ENCODE data around the gene NUBP1. TPM values are rescaled to one million over a fixed set of nuclear protein-coding genes. Genes with fewer than 3 reads are reported as not detected.

NUBP1 gene
- total RNA-seq, 2 experiments from 2014 or later, result 22.8 to 23.1 TPM

DNA sequence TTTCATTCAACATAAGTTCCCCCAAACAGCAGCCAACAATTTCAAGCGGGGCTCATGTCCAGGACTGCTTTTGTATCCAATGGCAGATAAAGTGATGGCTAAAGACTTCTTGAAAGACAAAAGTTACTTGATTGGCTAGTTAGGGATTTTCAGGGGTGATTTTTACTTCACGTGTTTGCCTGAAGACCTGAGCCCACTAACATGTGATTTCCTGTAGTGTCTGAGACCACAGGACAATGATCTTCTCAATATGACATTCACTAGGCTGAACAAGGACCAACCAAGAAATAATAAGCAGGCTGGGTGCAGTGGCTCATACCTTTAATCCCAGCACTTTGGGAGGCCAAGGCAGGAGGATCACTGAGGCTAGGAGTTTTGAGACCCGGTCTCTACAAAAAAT, 64.6 kb downstream of the NUBP1 start:
- intact Hi-C loops (cut with micrococcal nuclease), result no loop called here
- H3K36me3 Mint-ChIP-seq (ENCODE audit: low read depth), result no peaks in the 10 kb centered on the region
- no peak for DNase-seq
- no peak overlapping the region for H3K27ac Mint-ChIP-seq
- no peak overlapping the region for H3K4me3 Mint-ChIP-seq
- ChIA-PET POLR2A (no interaction called here), CTCF (no interaction called here)
- ATAC-seq, result no peak
- H3K9me3 Mint-ChIP-seq, result no peaks in the 10 kb centered on the region
- H3K4me1 Mint-ChIP-seq (ENCODE audit: low read depth), result peaks cover 9% of the 10 kb centered on the region
- no peaks in the 10 kb centered on the region for H3K27me3 Mint-ChIP-seq
- TF ChIP-seq, protein P1, sequence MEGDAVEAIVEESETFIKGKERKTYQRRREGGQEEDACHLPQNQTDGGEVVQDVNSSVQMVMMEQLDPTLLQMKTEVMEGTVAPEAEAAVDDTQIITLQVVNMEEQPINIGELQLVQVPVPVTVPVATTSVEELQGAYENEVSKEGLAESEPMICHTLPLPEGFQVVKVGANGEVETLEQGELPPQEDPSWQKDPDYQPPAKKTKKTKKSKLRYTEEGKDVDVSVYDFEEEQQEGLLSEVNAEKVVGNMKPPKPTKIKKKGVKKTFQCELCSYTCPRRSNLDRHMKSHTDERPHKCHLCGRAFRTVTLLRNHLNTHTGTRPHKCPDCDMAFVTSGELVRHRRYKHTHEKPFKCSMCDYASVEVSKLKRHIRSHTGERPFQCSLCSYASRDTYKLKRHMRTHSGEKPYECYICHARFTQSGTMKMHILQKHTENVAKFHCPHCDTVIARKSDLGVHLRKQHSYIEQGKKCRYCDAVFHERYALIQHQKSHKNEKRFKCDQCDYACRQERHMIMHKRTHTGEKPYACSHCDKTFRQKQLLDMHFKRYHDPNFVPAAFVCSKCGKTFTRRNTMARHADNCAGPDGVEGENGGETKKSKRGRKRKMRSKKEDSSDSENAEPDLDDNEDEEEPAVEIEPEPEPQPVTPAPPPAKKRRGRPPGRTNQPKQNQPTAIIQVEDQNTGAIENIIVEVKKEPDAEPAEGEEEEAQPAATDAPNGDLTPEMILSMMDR (IDR thresholded peaks at IDR 0.05), result no peak

DNA sequence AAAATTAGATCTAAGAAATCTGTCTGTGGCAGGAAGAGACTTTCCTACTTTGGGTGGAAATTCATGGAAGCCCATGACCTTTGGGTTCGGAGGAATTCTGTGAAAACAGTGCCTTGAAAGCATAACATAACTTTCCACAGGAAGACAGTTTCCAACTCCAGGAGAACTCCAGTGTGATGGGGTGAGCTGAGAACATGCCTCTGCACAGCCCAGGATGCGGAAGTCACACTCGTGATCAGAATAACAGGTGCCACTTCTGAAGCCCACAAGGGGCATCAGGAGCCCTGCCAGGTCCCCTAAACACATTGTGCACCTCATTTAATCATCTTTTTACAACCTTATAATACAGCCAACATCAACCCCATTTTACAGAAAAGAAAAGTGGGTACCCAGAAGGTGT, 65.2 kb downstream of the NUBP1 start:
- Mint-ChIP-seq H3K27ac (no peak overlapping the region), H3K27me3 (no peaks in the 10 kb centered on the region), H3K36me3 (ENCODE audit: low read depth) (no peaks in the 10 kb centered on the region), H3K9me3 (no peaks in the 10 kb centered on the region), H3K4me3 (no peak overlapping the region), H3K4me1 (ENCODE audit: low read depth) (peaks cover 9% of the 10 kb centered on the region)
- TF ChIP-seq, protein P1 (IDR thresholded peaks at IDR 0.05), result no peak
- ChIA-PET POLR2A (no interaction called here), CTCF (no interaction called here)
- DNase-seq, result no peak
- intact Hi-C loops (cut with micrococcal nuclease), result no loop called here
- no peak for ATAC-seq

DNA sequence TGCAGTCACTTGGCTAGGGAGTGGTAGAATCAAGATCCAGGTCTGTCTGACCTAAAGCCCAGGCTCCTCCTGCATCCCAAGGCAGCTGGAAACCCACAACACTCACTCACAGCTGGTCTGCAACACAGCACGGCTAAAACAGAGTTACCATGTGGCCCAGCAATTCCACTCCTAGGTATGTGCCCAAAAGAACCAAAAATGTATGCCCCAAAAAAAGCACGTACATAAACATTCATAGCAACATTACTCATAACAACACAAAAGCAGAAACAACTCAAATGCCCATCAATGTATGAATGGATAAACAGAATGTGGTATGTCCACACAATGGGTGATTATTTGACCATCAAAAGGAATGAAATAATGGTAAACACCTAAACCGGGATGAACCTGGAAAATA, 66.1 kb downstream of the NUBP1 start:
- Mint-ChIP-seq H3K4me1 (ENCODE audit: low read depth) (peaks cover 9% of the 10 kb centered on the region), H3K4me3 (no peak overlapping the region), H3K36me3 (ENCODE audit: low read depth) (no peaks in the 10 kb centered on the region), H3K27ac (no peak overlapping the region), H3K9me3 (no peaks in the 10 kb centered on the region), H3K27me3 (no peaks in the 10 kb centered on the region)
- intact Hi-C loops (cut with micrococcal nuclease), result loop anchor here (10.0 kb wide), 1 partner anchor 105 kb away; no protein-coding TSS in a partner anchor
- TF ChIP-seq, protein P1 (IDR thresholded peaks at IDR 0.05), result no peak
- no peak for ATAC-seq
- POLR2A ChIA-PET, result interaction anchor here (1.1 kb wide), 1 partner anchor 90 kb away, joined by 3 read pairs; no protein-coding TSS in a partner anchor
- no peak for DNase-seq
- CTCF ChIA-PET, result interaction anchor here (0.9 kb wide), 1 partner anchor 55 kb away, joined by 3 read pairs; no protein-coding TSS in a partner anchor

DNA sequence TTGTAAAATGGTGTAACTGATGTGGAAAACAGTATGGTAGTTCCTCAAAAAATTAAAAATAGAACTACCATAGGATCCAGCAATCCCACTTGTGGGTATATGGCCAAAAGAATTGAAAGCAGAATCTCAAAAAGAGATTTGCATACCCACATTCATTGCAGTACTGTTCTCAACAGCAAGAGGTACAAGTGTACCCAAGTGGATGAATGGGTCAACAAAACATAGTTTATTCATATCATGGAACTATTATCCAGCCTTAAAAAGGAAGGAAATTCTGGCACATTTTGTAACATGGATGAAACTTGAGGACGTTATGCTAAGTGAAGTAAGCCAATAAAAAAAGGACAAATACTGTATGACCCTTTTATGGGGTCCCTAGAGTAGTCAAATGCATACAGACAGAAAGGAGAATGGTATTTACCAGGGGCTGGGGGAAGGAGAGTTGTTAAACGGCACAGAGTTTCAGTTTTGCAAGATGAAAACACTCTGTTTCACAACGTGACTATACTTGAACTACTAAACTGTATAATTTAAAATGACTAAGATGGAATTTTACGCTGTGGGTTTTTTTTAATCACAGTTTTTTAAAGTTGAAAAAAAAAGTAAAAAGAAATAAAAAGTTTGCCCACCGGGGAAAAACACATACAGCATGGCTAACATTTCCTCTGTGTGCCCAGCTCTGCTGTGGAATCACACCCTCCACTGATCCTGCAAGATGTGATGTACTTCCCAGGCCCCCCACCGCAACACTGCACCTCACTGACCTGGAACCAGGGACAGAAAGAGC, 68.9 kb downstream of the NUBP1 start:
- ChIA-PET CTCF (no interaction called here), POLR2A (no interaction called here)
- Mint-ChIP-seq H3K9me3 (no peaks in the 10 kb centered on the region), H3K4me3 (no peak overlapping the region), H3K27me3 (peaks cover under 1% of the 10 kb centered on the region), H3K36me3 (ENCODE audit: low read depth) (no peaks in the 10 kb centered on the region), H3K4me1 (ENCODE audit: low read depth) (peaks cover 9% of the 10 kb centered on the region), H3K27ac (peak overlapping the region; percentile 7)
- DNase-seq (peak; percentile 13), ATAC-seq (peak; percentile 92)
- intact Hi-C loops (cut with micrococcal nuclease), result loop anchor here (10.0 kb wide), 1 partner anchor 102 kb away; no protein-coding TSS in a partner anchor
- TF ChIP-seq, protein P1 (IDR thresholded peaks at IDR 0.05), result no peak

DNA sequence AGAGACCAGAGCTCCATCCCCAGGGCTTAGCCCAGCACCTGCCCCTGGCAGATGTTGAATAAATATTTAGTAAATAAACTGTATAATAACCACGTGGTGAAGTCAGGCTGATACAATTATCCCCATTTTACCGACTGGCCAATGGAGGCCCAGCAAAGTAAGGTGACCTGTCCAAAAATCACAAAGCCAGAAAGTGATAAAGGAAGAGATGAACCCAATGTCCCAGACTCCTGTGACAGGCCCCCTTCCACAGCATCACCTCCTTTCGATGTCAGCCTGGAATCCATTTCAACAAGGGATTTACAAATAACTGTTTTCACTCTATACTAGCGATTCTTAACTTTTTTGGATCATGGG, 69.4 kb downstream of the NUBP1 start:
- CTCF ChIA-PET, result no interaction called here
- intact Hi-C loops (cut with micrococcal nuclease), result loop anchor here (10.0 kb wide), 1 partner anchor 102 kb away; no protein-coding TSS in a partner anchor

More for the DNA sequence above, 69.4 kb downstream of the NUBP1 start:
- H3K36me3 Mint-ChIP-seq (ENCODE audit: low read depth), result no peaks in the 10 kb centered on the region
- DNase-seq (no peak), ATAC-seq (no peak)
- TF ChIP-seq, protein P1 (IDR thresholded peaks at IDR 0.05), result no peak
- no peak overlapping the region for H3K27ac Mint-ChIP-seq
- peaks cover 3% of the 10 kb centered on the region for H3K27me3 Mint-ChIP-seq
- H3K4me3 Mint-ChIP-seq, result no peak overlapping the region
- H3K9me3 Mint-ChIP-seq, result no peaks in the 10 kb centered on the region
- POLR2A ChIA-PET, result no interaction called here
- H3K4me1 Mint-ChIP-seq (ENCODE audit: low read depth), result peaks cover 9% of the 10 kb centered on the region
